DOHH2 (cell line): ENCODE results near the gene KRT33A.
"Not testable (repeated sequence)": the region's sequence is repeated elsewhere in the genome, so short reads cannot be mapped to it uniquely, and the experiment has no call there.

ENCODE experiments used
- CTCF ChIP-seq: fragments of 200-600 bp; sonication (generic); IDR thresholded peaks from one replicate; pipeline ENCODE4 v1.5.1; 2014; ENCODE audit warnings: antibody characterized with exemption, mild to moderate bottlenecking, low read depth, low read length; ENCODE audit not compliant: poor library complexity, severe bottlenecking
- EZH2phosphoT487 ChIP-seq: fragments of 200-600 bp; sonication (generic); IDR thresholded peaks from 2 replicates; pipeline ENCODE4 v1.6.1; 2017; ENCODE audit warnings: borderline replicate concordance, mild to moderate bottlenecking, antibody characterized with exemption, low read length, moderate library complexity, mixed read lengths

DNA sequence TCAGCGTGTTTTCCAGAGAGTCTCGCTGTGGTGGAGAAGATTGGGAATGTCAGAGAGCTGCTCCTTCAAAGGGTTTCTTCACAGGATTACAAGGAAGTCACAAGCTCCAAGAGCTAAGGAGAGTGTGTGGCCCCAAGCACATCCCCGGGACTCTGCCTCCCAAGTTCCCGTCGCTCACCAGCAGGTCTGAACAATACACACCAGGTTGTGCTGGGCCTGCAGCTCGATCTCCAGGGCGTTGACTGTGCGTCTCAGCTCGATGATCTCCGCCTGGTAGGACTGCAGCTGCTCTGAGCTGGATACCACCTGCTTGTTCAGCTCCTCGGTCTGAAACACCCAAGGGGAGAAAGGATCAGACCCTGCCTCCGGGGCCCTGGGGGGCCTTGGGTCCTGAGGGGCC lies 44.4 kb upstream of the KRT33A start:
- TF ChIP-seq CTCF, EZH2phosphoT487: not testable (repeated sequence)
